Activated CD8-positive, alpha-beta memory T cell treated with anti-CD3 and anti-CD28 coated beads for 1 hour (primary cell): ENCODE results near the gene PCLO.
"Not testable (repeated sequence)": the region's sequence is repeated elsewhere in the genome, so short reads cannot be mapped to it uniquely, and the experiment has no call there.

ENCODE experiments used
- DNase-seq, 2 donors: peaks; one replicate each; pipeline ENCODE4 v3.0.0-alpha.2; 2020; ENCODE audit warnings: low read depth in 1 of 2; ENCODE audit errors: extremely low read depth in 1 of 2

Gene PCLO

GRCh38 chr7:83055197-83055596 is 107.5 kb downstream of the PCLO start:
- no peak for DNase-seq

- no peak for DNase-seq
Observed at GRCh38 chr7:83054472-83054871, 108.2 kb downstream of the PCLO start.

GRCh38 chr7:83053965-83054364 is 108.7 kb downstream of the PCLO start:
- no peak for DNase-seq

GRCh38 chr7:83040484-83040883 is 122.2 kb downstream of the PCLO start:
- DNase-seq: no peak

GRCh38 chr7:83038787-83039186 is 123.9 kb downstream of the PCLO start:
- no peak for DNase-seq

GRCh38 chr7:83036721-83037380 is 125.8 kb downstream of the PCLO start:
- no peak for DNase-seq

GRCh38 chr7:83036130-83036529 is 126.6 kb downstream of the PCLO start:
- DNase-seq: no peak

GRCh38 chr7:83032195-83032594 is 130.5 kb downstream of the PCLO start:
- no peak for DNase-seq

GRCh38 chr7:83023817-83024665 is 138.6 kb downstream of the PCLO start:
- DNase-seq: not testable (repeated sequence)

GRCh38 chr7:83021032-83021431 is 141.7 kb downstream of the PCLO start:
- DNase-seq: no peak

GRCh38 chr7:83020161-83020560 is 142.5 kb downstream of the PCLO start:
- no peak for DNase-seq

GRCh38 chr7:83015916-83016315 is 146.8 kb downstream of the PCLO start:
- no peak for DNase-seq

- no peak for DNase-seq
Observed at GRCh38 chr7:83014546-83014945, 148.1 kb downstream of the PCLO start.

- no peak for DNase-seq
Observed at GRCh38 chr7:83011954-83012353, 150.7 kb downstream of the PCLO start.

GRCh38 chr7:83005410-83005809 is 157.3 kb downstream of the PCLO start:
- DNase-seq: no peak

GRCh38 chr7:83001362-83002040 is 161.2 kb downstream of the PCLO start:
- DNase-seq: no peak

GRCh38 chr7:82998436-82998835 is 164.2 kb downstream of the PCLO start:
- DNase-seq: no peak

- DNase-seq: no peak
Observed at GRCh38 chr7:82985144-82985802, 177.4 kb downstream of the PCLO start.

GRCh38 chr7:82980130-82980788 is 182.4 kb downstream of the PCLO start:
- no peak for DNase-seq

- no peak for DNase-seq
Observed at GRCh38 chr7:82975811-82976468, 186.7 kb downstream of the PCLO start.
